Omental fat pad (tissue), 4 donors: ENCODE measurements around the gene NOTCH1. TPM values are rescaled to one million over a fixed set of nuclear protein-coding genes. Genes with fewer than 3 reads are reported as not detected.

Source experiments
- ATAC-seq: fragments of 150-250 bp; one replicate; pipeline ENCODE4 v1.9.1; 2016; ENCODE audit warnings: mild to moderate bottlenecking, moderate library complexity; ENCODE audit not compliant: low FRiP score
- DNase-seq: peaks from one replicate; pipeline ENCODE4 v3.0.0-alpha.2; 2019; ENCODE audit warnings: low spot score
- CTCF ChIP-seq, 3 donors: fragments of 450-650 bp; IDR thresholded peaks; one replicate each; pipeline ENCODE4 v1.5.1; 2016 to 2017; ENCODE audit warnings: antibody characterized with exemption in 3 of 3, mild to moderate bottlenecking in 3 of 3, moderate library complexity in 2 of 3
- total RNA-seq, 4 donors: library from RNA; depleted of rRNA; stranded (reverse); fragments of >200 nt; gene quantifications; one replicate each; pipeline ENCODE4 v1.1.0, GENCODE V29; 2016

Gene NOTCH1
- total RNA-seq, 4 donors from 2014 or later, result 10.4 to 61.8 (median 55.1) TPM

DNA sequence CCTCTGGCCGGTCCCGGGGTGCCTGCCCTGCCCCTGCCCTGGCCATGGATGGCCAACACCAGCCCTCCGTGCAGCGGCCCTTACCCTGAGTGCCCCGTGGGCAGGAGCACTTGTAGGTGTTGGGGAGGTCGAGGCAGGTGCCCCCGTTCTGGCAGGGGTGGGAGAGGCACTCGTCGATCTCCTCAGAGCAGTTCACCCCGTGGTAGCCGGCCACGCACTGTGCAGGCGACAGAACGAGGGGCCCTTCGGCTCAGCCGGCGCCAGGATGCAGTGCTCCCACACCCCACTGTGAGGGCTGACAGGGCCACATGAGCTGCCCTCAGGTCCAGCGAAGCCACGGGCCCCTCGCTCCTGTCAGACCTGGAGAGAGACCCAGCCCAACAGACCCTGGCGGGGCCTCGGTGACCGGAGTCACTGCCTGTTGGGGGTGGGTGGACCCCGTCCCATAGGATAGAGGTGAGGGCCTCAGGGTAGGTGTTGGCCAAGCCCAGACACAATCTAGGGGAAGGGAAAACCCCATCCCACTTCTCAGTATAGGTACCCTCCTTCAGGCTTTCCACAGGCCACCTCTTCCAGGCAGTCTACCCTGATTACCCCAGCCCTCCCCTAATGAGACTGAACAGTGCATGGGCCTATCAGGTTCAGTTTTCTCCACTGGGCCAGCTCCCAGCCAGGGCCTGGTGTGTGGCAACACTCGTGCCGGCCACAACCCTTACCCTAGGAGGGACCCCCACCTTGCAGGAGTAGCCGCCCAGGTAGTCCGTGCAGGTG, 38.4 kb downstream of the NOTCH1 start:
- no peak for DNase-seq
- no peak for ATAC-seq

GRCh38 chr9:136506425-136506824, 39.4 kb downstream of the NOTCH1 start:
- ATAC-seq (no peak), DNase-seq (no peak)
- TF ChIP-seq CTCF (IDR thresholded peaks at IDR 0.05), result no peak

More for the DNA sequence above, 38.4 kb downstream of the NOTCH1 start:
- TF ChIP-seq CTCF (IDR thresholded peaks at IDR 0.05), result no peak

DNA sequence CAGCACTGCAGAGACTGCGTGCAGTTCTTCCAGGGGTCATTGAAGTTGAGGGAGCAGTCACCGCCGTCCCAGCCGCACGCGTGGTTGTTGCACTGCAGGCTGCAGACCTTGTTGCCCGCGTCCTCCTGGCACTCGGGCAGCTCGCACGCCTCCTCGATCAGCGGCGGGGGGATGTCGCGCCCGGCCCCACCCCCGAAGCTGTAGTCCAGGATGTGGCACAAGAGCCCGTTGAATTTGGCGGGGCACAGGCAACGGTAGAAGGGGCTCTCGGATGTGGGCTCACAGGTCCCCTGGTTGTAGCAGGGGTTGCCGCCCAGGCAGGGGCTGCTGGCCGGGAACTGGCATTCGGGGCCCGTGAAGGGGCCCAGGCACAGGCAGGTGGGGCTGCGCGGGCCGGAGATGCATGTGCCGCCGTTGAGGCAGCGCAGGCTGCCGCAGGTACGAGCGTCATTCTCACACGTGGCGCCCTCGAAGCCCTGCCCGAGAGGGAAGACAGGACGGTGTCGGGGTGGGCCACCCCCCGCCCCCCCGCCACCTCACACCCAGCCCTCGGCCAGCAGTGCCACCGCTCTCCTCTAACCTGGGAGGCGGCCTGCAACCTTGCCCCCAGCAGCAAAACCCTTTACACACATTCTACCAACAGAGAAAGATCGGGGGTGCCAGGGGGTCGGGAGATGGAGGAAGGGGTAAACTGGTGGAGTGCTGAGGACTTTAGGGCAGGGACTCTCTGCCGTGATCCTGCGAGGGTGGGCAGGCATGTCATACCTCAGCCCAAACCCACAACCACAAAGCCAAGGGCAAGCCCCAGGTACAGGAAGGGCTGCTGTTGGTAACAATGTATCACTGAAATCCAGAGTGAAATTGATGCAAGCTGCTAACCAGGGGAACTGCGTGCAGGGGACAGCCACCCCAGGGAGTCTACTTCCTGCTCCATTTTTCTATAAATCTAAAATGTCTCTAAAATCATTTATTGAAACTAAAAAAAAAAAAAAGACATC, 40.1 kb downstream of the NOTCH1 start:
- ATAC-seq (no peak), DNase-seq (no peak)

DNA sequence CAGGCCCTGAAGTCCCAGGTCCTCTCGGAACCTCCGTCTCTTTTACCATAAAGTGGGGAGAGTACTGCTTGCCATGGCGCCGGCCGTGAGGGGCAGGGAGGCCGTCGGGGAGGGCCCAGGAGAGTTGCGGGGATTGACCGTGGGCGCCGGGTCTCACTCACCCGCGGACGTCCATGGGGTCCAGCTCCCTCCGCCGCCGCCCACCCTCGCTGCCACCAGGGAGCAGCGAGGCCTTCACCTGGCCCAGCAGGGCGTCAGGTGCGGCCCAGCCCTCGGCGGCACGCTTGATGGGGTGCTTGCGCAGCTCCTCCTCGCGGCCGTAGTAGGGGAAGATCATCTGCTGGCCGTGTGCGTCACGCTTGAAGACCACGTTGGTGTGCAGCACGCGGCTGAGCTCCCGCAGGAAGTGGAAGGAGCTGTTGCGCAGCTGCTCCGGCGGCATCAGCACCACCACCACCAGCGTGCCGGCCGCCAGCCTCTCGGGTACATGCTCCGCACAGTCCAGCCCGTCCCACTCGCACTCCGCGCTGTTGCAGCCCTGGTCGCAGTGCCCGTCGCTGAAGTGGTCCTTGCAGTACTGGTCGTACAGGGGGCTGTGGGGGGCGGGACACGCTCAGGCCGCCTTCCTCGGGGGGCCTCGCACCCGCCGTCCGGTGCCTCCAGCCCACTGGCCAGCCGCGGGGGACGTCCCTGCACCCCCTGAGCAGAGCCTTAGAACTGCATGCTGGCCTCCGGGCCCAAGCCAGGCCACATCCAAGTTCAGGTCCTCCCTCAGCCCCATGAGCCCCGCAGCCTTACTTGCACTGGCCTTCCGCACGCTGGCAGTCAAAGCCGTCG, 41.1 kb downstream of the NOTCH1 start:
- DNase-seq (no peak), ATAC-seq (no peak)
- TF ChIP-seq CTCF (IDR thresholded peaks at IDR 0.05), result no peak

More for the DNA sequence above, 40.1 kb downstream of the NOTCH1 start:
- no peak for TF ChIP-seq CTCF (IDR thresholded peaks at IDR 0.05)

- ATAC-seq (no peak), DNase-seq (no peak)
- no peak for TF ChIP-seq CTCF (IDR thresholded peaks at IDR 0.05)
Observed at GRCh38 chr9:136502940-136503550, 42.8 kb downstream of the NOTCH1 start.

DNA sequence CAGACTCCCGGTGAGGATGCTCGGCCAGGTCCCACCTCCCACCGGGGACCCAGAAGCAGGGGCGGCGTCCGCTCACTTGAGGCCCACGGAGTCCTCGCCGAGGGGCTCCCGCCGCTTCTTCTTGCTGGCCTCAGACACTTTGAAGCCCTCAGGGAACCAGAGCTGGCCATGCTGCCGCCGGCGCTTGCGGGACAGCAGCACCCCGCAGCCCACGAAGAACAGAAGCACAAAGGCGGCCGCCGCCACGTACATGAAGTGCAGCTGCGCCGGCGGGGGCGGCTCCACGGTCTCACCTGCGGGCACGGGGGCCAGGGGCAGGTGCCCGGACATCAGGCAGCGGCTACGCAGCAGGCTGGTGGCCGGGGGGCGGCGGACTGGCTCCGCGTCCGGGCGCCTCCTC, 43.7 kb downstream of the NOTCH1 start:
- ATAC-seq (no peak), DNase-seq (no peak)
- TF ChIP-seq CTCF (IDR thresholded peaks at IDR 0.05), result no peak
